ENCODE results near the gene PRDM16. TPM values are rescaled to one million over a fixed set of nuclear protein-coding genes. Genes with fewer than 3 reads are reported as not detected.
A peak's percentile ranks its signal among the peaks of the same experiment; 100 is the strongest.

PRDM16 gene
- total and polyA plus RNA-seq, 2 experiments from 2014 or later = 41.8 to 55.8 TPM

GRCh38 chr1:3455670-3456448, 386.9 kb downstream of the PRDM16 start:
- H3K4me3 ChIP-seq = no peak overlapping the region
- no peak overlapping the region for H3K27ac ChIP-seq
- H3K4me1 ChIP-seq (ENCODE audit: low read depth) = no peaks in the 10 kb centered on the region
- DNase-seq (ENCODE audit: low read depth in 1 of 2, low spot score in 1 of 2) = no peak
- TF ChIP-seq, protein P1, sequence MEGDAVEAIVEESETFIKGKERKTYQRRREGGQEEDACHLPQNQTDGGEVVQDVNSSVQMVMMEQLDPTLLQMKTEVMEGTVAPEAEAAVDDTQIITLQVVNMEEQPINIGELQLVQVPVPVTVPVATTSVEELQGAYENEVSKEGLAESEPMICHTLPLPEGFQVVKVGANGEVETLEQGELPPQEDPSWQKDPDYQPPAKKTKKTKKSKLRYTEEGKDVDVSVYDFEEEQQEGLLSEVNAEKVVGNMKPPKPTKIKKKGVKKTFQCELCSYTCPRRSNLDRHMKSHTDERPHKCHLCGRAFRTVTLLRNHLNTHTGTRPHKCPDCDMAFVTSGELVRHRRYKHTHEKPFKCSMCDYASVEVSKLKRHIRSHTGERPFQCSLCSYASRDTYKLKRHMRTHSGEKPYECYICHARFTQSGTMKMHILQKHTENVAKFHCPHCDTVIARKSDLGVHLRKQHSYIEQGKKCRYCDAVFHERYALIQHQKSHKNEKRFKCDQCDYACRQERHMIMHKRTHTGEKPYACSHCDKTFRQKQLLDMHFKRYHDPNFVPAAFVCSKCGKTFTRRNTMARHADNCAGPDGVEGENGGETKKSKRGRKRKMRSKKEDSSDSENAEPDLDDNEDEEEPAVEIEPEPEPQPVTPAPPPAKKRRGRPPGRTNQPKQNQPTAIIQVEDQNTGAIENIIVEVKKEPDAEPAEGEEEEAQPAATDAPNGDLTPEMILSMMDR (IDR thresholded peaks at IDR 0.05; ENCODE audit: low read depth, low read length) = no peak
- H3K27me3 ChIP-seq = no peaks in the 10 kb centered on the region
- H3K36me3 ChIP-seq = no peaks in the 10 kb centered on the region
- H3K9me3 ChIP-seq (ENCODE audit: low read depth) = no peaks in the 10 kb centered on the region

DNA sequence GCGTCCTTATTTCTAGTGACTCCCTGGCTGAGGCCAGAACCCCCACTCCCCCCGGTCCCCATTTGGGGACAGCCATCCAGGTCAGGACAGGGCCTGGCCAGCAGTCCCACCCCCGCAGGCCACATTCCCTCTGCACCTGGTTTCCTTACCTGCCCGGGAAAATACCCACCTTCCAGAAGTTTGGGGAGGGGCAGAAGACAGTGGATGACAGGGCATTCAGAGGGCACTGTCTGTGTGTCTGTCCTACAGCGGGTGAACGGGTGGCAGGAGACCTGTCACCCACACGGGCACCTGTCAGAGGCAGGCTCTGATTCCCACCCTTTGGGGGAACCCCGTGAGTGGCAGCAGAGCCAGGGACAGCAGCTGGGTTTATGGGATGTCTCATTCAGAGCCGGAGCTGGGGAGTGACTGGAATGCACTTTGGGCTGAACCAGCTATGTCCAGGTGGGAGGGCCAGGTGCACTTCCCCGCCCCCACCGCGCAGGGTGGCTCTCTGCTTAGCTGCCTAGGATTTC, 387.5 kb downstream of the PRDM16 start:
- H3K4me3 ChIP-seq = no peak overlapping the region
- H3K4me1 ChIP-seq (ENCODE audit: low read depth) = no peaks in the 10 kb centered on the region
- TF ChIP-seq, protein P1 (IDR thresholded peaks at IDR 0.05; ENCODE audit: low read depth, low read length) = no peak
- no peaks in the 10 kb centered on the region for H3K36me3 ChIP-seq
- DNase-seq (ENCODE audit: low read depth in 1 of 2, low spot score in 1 of 2) = no peak
- no peaks in the 10 kb centered on the region for H3K9me3 ChIP-seq (ENCODE audit: low read depth)
- no peaks in the 10 kb centered on the region for H3K27me3 ChIP-seq
- no peak overlapping the region for H3K27ac ChIP-seq

DNA sequence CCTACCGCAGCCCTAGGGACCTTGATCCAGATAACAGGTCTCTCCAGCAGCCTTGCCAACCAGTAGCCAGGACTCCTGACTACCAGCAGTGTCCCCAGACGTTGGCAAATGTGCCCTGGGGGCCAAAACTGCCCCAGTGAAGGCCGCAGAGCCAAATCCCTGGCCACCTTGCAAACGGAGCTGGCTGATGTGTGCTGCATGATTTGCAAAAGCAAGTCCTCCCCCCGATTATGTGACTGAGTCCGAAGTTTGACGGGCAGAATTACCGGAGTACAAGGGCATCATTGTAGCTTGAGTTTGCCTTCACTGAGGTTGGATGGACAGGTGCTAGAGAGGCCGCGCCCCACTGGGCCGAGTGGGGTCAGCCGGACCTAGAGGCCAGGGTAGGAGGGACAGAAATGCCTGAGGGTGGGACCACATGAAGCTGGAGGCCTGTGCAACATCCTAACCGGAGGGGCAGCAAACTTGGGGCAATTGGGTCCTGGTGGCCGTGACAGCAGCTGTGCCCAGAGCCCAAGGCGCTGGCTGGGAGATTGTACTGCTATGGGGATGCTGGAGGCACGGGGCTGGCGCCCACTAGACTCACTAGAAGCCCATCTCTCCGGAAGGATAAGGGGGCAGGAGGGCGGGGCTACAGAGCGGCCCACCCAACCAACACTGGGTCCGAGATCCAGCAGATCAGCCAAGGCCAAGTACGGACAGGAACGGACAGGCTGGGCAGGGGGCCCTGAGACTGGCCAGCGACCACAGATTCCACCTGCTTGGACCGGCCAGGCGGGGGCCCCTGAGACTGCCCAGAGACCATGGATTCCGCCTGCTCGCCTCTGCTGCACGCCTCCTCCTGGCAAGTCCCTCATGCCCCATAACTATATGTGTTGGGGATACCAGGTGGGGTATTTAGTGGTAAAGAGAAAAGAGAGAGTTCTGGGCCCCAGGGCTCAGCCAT, 388.2 kb downstream of the PRDM16 start:
- Histone ChIP-seq H3K27ac (no peak overlapping the region), H3K36me3 (no peaks in the 10 kb centered on the region), H3K27me3 (no peaks in the 10 kb centered on the region), H3K4me1 (ENCODE audit: low read depth) (no peaks in the 10 kb centered on the region), H3K9me3 (ENCODE audit: low read depth) (no peaks in the 10 kb centered on the region), H3K4me3 (no peak overlapping the region)
- DNase-seq (ENCODE audit: low read depth in 1 of 2, low spot score in 1 of 2) = no peak
- TF ChIP-seq, protein P1 (IDR thresholded peaks at IDR 0.05; ENCODE audit: low read depth, low read length) = no peak

DNA sequence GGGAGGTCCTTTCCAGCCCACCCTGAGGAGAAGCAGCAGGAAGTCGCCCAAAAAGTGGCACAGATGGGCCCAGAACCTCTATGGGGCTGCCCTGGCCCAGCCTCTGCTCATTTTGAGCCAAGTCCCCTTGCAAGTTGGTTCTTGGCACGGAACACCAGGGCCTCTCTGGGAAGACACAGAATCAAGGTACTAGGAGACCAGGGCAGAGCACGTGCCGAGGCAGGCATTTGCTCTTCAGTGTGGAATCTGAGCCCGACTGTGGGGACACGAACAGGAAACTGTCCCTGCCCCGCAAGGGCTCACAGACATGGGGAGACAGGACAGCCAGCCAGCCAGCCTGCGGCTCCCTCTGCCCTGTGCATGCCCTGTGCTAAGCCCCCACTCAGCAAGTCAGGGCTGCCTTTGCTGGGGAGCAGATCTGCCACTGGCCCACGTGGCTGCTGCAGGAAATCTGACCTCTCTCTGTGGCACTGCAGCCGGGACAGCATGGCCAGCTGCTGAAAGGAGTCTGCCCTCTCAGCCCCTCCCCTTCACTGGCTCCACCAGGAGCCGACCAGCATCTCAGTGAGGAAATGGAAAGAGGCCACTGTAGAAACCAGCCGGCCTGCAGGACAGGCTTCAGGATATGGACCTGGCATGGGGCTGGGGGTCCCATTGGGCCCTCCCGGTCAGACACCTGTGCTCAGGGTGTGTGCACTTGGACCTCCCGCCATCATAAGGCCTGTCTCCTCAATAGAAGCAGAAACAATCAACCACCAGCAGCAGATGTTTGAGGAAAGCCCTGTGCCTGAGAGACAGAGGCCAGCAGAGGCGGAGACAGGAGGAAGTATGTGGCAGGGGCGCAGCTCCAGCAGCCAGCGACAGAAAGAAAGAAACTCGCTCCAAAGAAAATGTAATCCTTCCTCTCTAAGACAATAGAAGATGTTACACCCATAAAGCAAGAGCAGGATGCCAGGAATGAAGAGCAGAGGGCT, 389.2 kb downstream of the PRDM16 start:
- Histone ChIP-seq H3K27me3 (no peaks in the 10 kb centered on the region), H3K27ac (no peak overlapping the region), H3K4me3 (no peak overlapping the region), H3K4me1 (ENCODE audit: low read depth) (no peaks in the 10 kb centered on the region), H3K36me3 (no peaks in the 10 kb centered on the region), H3K9me3 (ENCODE audit: low read depth) (no peaks in the 10 kb centered on the region)
- peak in 1 of 2 donors; percentile 30 for DNase-seq (ENCODE audit: low read depth in 1 of 2, low spot score in 1 of 2)
- TF ChIP-seq, protein P1 (IDR thresholded peaks at IDR 0.05; ENCODE audit: low read depth, low read length) = no peak

All from cardiac muscle cell (in vitro differentiated cells and primary cell).